OCI-LY7 (cell line): ENCODE results near the gene MCTP2. TPM values are rescaled to one million over a fixed set of nuclear protein-coding genes. Genes with fewer than 3 reads are reported as not detected.

ENCODE experiments used
- BruUV-seq: library from RNA; stranded (reverse); fragments of 400-500 nt; replicated peaks from 2 replicates; lab custom pipeline; 2021; lab: Mats Ljungman, UMichigan
- CTCF ChIA-PET: fragments of 300-600 bp; sonication (Branson Sonifier 250); formaldehyde crosslinking; loops from one replicate; lab custom pipeline; 2022; ENCODE audit warnings: antibody characterized with exemption; ENCODE audit not compliant: unreplicated experiment; lab: Charles Lee
- POLR2A ChIA-PET: fragments of 300-600 bp; sonication (Branson Sonifier 250); formaldehyde crosslinking; loops from one replicate; lab custom pipeline; 2022; ENCODE audit warnings: antibody characterized with exemption; lab: Charles Lee
- DNase-seq: peaks from one replicate; pipeline ENCODE4 v3.0.0-alpha.2; 2015; ENCODE audit warnings: low spot score
- H2AFZ ChIP-seq: fragments of 200-600 bp; sonication (generic), shearing (Covaris generic); 2 replicates; pipeline ENCODE4 v1.6.1; 2014; ENCODE audit warnings: mild to moderate bottlenecking, antibody characterized with exemption, low read length, moderate library complexity
- H3K27ac ChIP-seq: fragments of 200-600 bp; sonication (generic); 2 replicates; pipeline ENCODE4 v1.5.1; 2014; ENCODE audit warnings: mixed run types, low read depth, mild to moderate bottlenecking, moderate library complexity, low read length, inconsistent platforms; ENCODE audit not compliant: poor library complexity, severe bottlenecking
- H3K36me3 ChIP-seq: fragments of 200-600 bp; sonication (generic); 2 replicates; pipeline ENCODE4 v1.6.1; 2014; ENCODE audit warnings: mild to moderate bottlenecking, antibody characterized with exemption, low read length, moderate library complexity, mixed read lengths; ENCODE audit not compliant: insufficient read depth
- H3K4me1 ChIP-seq: fragments of 200-600 bp; sonication (generic); 2 replicates; pipeline ENCODE4 v1.5.1; 2014; ENCODE audit warnings: mild to moderate bottlenecking, low read length; ENCODE audit not compliant: insufficient read depth, poor library complexity, severe bottlenecking
- H3K4me2 ChIP-seq: fragments of 200-600 bp; sonication (generic); 2 replicates; pipeline ENCODE4 v1.6.1; 2014; ENCODE audit warnings: mild to moderate bottlenecking, low read length
- H3K4me3 ChIP-seq: fragments of 200-600 bp; sonication (generic); 2 replicates; pipeline ENCODE4 v1.5.1; 2014; ENCODE audit warnings: mild to moderate bottlenecking, low read depth, low read length; ENCODE audit not compliant: poor library complexity, severe bottlenecking
- H3K79me2 ChIP-seq: fragments of 200-600 bp; sonication (generic); 2 replicates; pipeline ENCODE4 v1.6.1; 2016; ENCODE audit warnings: low read depth, mild to moderate bottlenecking, low read length, moderate library complexity, mixed read lengths; ENCODE audit not compliant: insufficient read depth
- H3K9me2 ChIP-seq: fragments of 200-600 bp; sonication (generic); 2 replicates; pipeline ENCODE4 v1.6.1; 2016; ENCODE audit warnings: mild to moderate bottlenecking, low read length, mixed read lengths; ENCODE audit not compliant: insufficient read depth
- H3K9me3 ChIP-seq: fragments of 200-600 bp; sonication (generic); 2 replicates; pipeline ENCODE4 v1.6.1; 2014; ENCODE audit warnings: mild to moderate bottlenecking, mixed run types, low read length, mixed read lengths
- H4K20me1 ChIP-seq: fragments of 200-600 bp; sonication (generic); 2 replicates; pipeline ENCODE4 v1.6.1; 2014; ENCODE audit warnings: mild to moderate bottlenecking, antibody characterized with exemption, low read length, moderate library complexity, mixed read lengths; ENCODE audit not compliant: insufficient read depth
- CTCF ChIP-seq: fragments of 200-600 bp; sonication (generic); conservative IDR thresholded peaks from 2 replicates; pipeline ENCODE4 v1.5.1; 2014; ENCODE audit warnings: mild to moderate bottlenecking, antibody characterized with exemption, low read length, moderate library complexity, mixed read lengths
- EZH2phosphoT487 ChIP-seq: fragments of 200-600 bp; sonication (generic); IDR thresholded peaks from 2 replicates; pipeline ENCODE4 v1.6.1; 2018; ENCODE audit warnings: low read depth, borderline replicate concordance, mild to moderate bottlenecking, mixed run types, antibody characterized with exemption, low read length, moderate library complexity, mixed read lengths
- intact Hi-C: fragments of 100-400 bp; cut with micrococcal nuclease; formaldehyde crosslinking; loops from one replicate; pipeline ENCODE4 v1.10.0; 2022; ENCODE audit not compliant: unreplicated experiment
- total RNA-seq, 2 experiments: library from RNA; depleted of rRNA in 1 of 2; stranded (reverse); fragments of >200 nt in 1 of 2; shearing (Covaris generic) in 1 of 2; gene quantifications; 2 replicates each; pipeline ENCODE4 v1.2.3, GENCODE V29; 2014 to 2022

The MCTP2 gene
- total RNA-seq, 2 experiments from 2014 or later: 73.2 to 90.6 TPM

GRCh38 chr15:94441760-94442159, 210.4 kb downstream of the MCTP2 start:
- Histone ChIP-seq H3K27ac (no peak overlapping the region), H3K4me3 (no peak overlapping the region), H3K9me3 (no peaks in the 10 kb centered on the region), H3K4me1 (no peaks in the 10 kb centered on the region), H2AFZ (no peak overlapping the region), H3K9me2 (no peaks in the 10 kb centered on the region), H3K36me3 (peaks cover 21% of the 10 kb centered on the region), H3K4me2 (no peak overlapping the region), H3K79me2 (no peaks in the 10 kb centered on the region), H4K20me1 (no peaks in the 10 kb centered on the region)
- POLR2A ChIA-PET: interaction anchor here (0.6 to 0.8 kb wide), 2 partner anchors 8 to 11 kb away, joined by 4 read pairs; no protein-coding TSS in a partner anchor
- BruUV-seq: no TSS peak
- CTCF ChIA-PET: no interaction called here
- intact Hi-C loops: no loop called here
- no peak for DNase-seq
- TF ChIP-seq EZH2phosphoT487 (no peak), CTCF (no peak)

- Histone ChIP-seq H4K20me1 (no peaks in the 10 kb centered on the region), H3K9me3 (no peaks in the 10 kb centered on the region), H3K4me3 (no peak overlapping the region), H3K4me2 (no peak overlapping the region), H3K9me2 (no peaks in the 10 kb centered on the region), H2AFZ (no peak overlapping the region), H3K36me3 (peaks cover 21% of the 10 kb centered on the region), H3K79me2 (no peaks in the 10 kb centered on the region), H3K27ac (no peak overlapping the region), H3K4me1 (no peaks in the 10 kb centered on the region)
- BruUV-seq: no TSS peak
- TF ChIP-seq EZH2phosphoT487: no peak
- no peak for TF ChIP-seq CTCF
- POLR2A ChIA-PET: interaction anchor here (0.8 kb wide), 2 partner anchors 9 to 306 kb away, joined by 4 read pairs; no protein-coding TSS in a partner anchor
- intact Hi-C loops: no loop called here
- CTCF ChIA-PET: no interaction called here
- no peak for DNase-seq
These were observed 211.1 kb downstream of the MCTP2 start for GRCh38 chr15:94442480-94442879.

GRCh38 chr15:94443186-94443585, 211.8 kb downstream of the MCTP2 start:
- POLR2A ChIA-PET: interaction anchor here (0.6 to 0.7 kb wide), 3 partner anchors 27 to 166 kb away, joined by 3 to 5 read pairs (median 5); no protein-coding TSS in a partner anchor
- BruUV-seq: no TSS peak
- no peak for DNase-seq
- Histone ChIP-seq H3K36me3 (peaks cover 21% of the 10 kb centered on the region), H3K27ac (no peak overlapping the region), H4K20me1 (no peaks in the 10 kb centered on the region), H3K9me2 (no peaks in the 10 kb centered on the region), H3K4me2 (no peak overlapping the region), H3K4me3 (no peak overlapping the region), H3K4me1 (no peaks in the 10 kb centered on the region), H3K79me2 (no peaks in the 10 kb centered on the region), H3K9me3 (no peaks in the 10 kb centered on the region), H2AFZ (no peak overlapping the region)
- intact Hi-C loops: no loop called here
- CTCF ChIA-PET: no interaction called here
- TF ChIP-seq EZH2phosphoT487 (no peak), CTCF (no peak)
